ENCODE measurements around the gene CDR2.

CDR2 gene

GRCh38 chr16:22333457-22333994 is 40.9 kb downstream of the CDR2 start:
- peaks cover 10% of the 10 kb centered on the region; the same call in 1 of the 2 replicates for H3K9me3 ChIP-seq (ENCODE audit: control insufficient read depth, insufficient read depth, low read length)
- H3K4me1 ChIP-seq (ENCODE audit: control insufficient read depth, insufficient read depth, low read length), result no peaks in the 10 kb centered on the region
- no peak overlapping the region for H3K4me3 ChIP-seq (ENCODE audit: low read depth, low read length)
- H3K27ac ChIP-seq (ENCODE audit: low read depth, low read length), result no peak overlapping the region
- no peaks in the 10 kb centered on the region for H3K27me3 ChIP-seq (ENCODE audit: control insufficient read depth, insufficient read depth, low read length)
- H3K36me3 ChIP-seq (ENCODE audit: control insufficient read depth, insufficient read depth, low read length), result peaks cover 83% of the 10 kb centered on the region
- H3K9ac ChIP-seq (ENCODE audit: low read depth, low read length), result no peak overlapping the region

- Histone ChIP-seq H3K4me1 (ENCODE audit: control insufficient read depth, insufficient read depth, low read length) (no peaks in the 10 kb centered on the region), H3K36me3 (ENCODE audit: control insufficient read depth, insufficient read depth, low read length) (peaks cover 93% of the 10 kb centered on the region), H3K27ac (ENCODE audit: low read depth, low read length) (no peak overlapping the region), H3K27me3 (ENCODE audit: control insufficient read depth, insufficient read depth, low read length) (no peaks in the 10 kb centered on the region), H3K9me3 (ENCODE audit: control insufficient read depth, insufficient read depth, low read length) (no peaks in the 10 kb centered on the region), H3K4me3 (ENCODE audit: low read depth, low read length) (no peak overlapping the region), H3K9ac (ENCODE audit: low read depth, low read length) (no peak overlapping the region)
These were observed 44.1 kb downstream of the CDR2 start for GRCh38 chr16:22330326-22330725.

GRCh38 chr16:22329199-22329695 is 45.2 kb downstream of the CDR2 start:
- Histone ChIP-seq H3K4me1 (ENCODE audit: control insufficient read depth, insufficient read depth, low read length) (no peaks in the 10 kb centered on the region), H3K36me3 (ENCODE audit: control insufficient read depth, insufficient read depth, low read length) (peaks cover 93% of the 10 kb centered on the region), H3K9ac (ENCODE audit: low read depth, low read length) (no peak overlapping the region), H3K27me3 (ENCODE audit: control insufficient read depth, insufficient read depth, low read length) (no peaks in the 10 kb centered on the region), H3K4me3 (ENCODE audit: low read depth, low read length) (no peak overlapping the region), H3K27ac (ENCODE audit: low read depth, low read length) (no peak overlapping the region), H3K9me3 (ENCODE audit: control insufficient read depth, insufficient read depth, low read length) (no peaks in the 10 kb centered on the region)

- no peaks in the 10 kb centered on the region for H3K27me3 ChIP-seq (ENCODE audit: control insufficient read depth, insufficient read depth, low read length)
- H3K27ac ChIP-seq (ENCODE audit: low read depth, low read length), result no peak overlapping the region
- H3K9ac ChIP-seq (ENCODE audit: low read depth, low read length), result no peak overlapping the region
- H3K4me3 ChIP-seq (ENCODE audit: low read depth, low read length), result no peak overlapping the region
- no peaks in the 10 kb centered on the region for H3K4me1 ChIP-seq (ENCODE audit: control insufficient read depth, insufficient read depth, low read length)
- no peaks in the 10 kb centered on the region for H3K9me3 ChIP-seq (ENCODE audit: control insufficient read depth, insufficient read depth, low read length)
- peaks cover 94% of the 10 kb centered on the region for H3K36me3 ChIP-seq (ENCODE audit: control insufficient read depth, insufficient read depth, low read length)
These were observed 46.2 kb downstream of the CDR2 start for GRCh38 chr16:22328081-22328725.

- Histone ChIP-seq H3K9me3 (ENCODE audit: control insufficient read depth, insufficient read depth, low read length) (no peaks in the 10 kb centered on the region), H3K27ac (ENCODE audit: low read depth, low read length) (no peak overlapping the region), H3K9ac (ENCODE audit: low read depth, low read length) (no peak overlapping the region), H3K27me3 (ENCODE audit: control insufficient read depth, insufficient read depth, low read length) (no peaks in the 10 kb centered on the region), H3K36me3 (ENCODE audit: control insufficient read depth, insufficient read depth, low read length) (peaks cover 98% of the 10 kb centered on the region), H3K4me1 (ENCODE audit: control insufficient read depth, insufficient read depth, low read length) (no peaks in the 10 kb centered on the region), H3K4me3 (ENCODE audit: low read depth, low read length) (no peak overlapping the region)
These were observed 47.0 kb downstream of the CDR2 start for GRCh38 chr16:22327446-22327775.

- Histone ChIP-seq H3K36me3 (ENCODE audit: control insufficient read depth, insufficient read depth, low read length) (peaks cover 98% of the 10 kb centered on the region), H3K4me1 (ENCODE audit: control insufficient read depth, insufficient read depth, low read length) (no peaks in the 10 kb centered on the region), H3K9me3 (ENCODE audit: control insufficient read depth, insufficient read depth, low read length) (no peaks in the 10 kb centered on the region), H3K9ac (ENCODE audit: low read depth, low read length) (no peak overlapping the region), H3K27me3 (ENCODE audit: control insufficient read depth, insufficient read depth, low read length) (no peaks in the 10 kb centered on the region), H3K4me3 (ENCODE audit: low read depth, low read length) (no peak overlapping the region), H3K27ac (ENCODE audit: low read depth, low read length) (no peak overlapping the region)
These were observed 47.5 kb downstream of the CDR2 start for GRCh38 chr16:22326771-22327445.

- Histone ChIP-seq H3K4me1 (ENCODE audit: control insufficient read depth, insufficient read depth, low read length) (peaks cover 4% of the 10 kb centered on the region; the same call in 1 of the 2 replicates), H3K4me3 (ENCODE audit: low read depth, low read length) (no peak overlapping the region), H3K27me3 (ENCODE audit: control insufficient read depth, insufficient read depth, low read length) (no peaks in the 10 kb centered on the region), H3K9ac (ENCODE audit: low read depth, low read length) (no peak overlapping the region), H3K27ac (ENCODE audit: low read depth, low read length) (no peak overlapping the region), H3K36me3 (ENCODE audit: control insufficient read depth, insufficient read depth, low read length) (peaks cover 98% of the 10 kb centered on the region), H3K9me3 (ENCODE audit: control insufficient read depth, insufficient read depth, low read length) (no peaks in the 10 kb centered on the region)
These were observed 48.1 kb downstream of the CDR2 start for GRCh38 chr16:22326369-22326652.

GRCh38 chr16:22325598-22326368 is 48.6 kb downstream of the CDR2 start:
- H3K9ac ChIP-seq (ENCODE audit: low read depth, low read length), result no peak overlapping the region
- H3K4me1 ChIP-seq (ENCODE audit: control insufficient read depth, insufficient read depth, low read length), result peaks cover 4% of the 10 kb centered on the region; the same call in 1 of the 2 replicates
- no peaks in the 10 kb centered on the region for H3K9me3 ChIP-seq (ENCODE audit: control insufficient read depth, insufficient read depth, low read length)
- H3K4me3 ChIP-seq (ENCODE audit: low read depth, low read length), result no peak overlapping the region
- H3K27ac ChIP-seq (ENCODE audit: low read depth, low read length), result no peak overlapping the region
- H3K27me3 ChIP-seq (ENCODE audit: control insufficient read depth, insufficient read depth, low read length), result no peaks in the 10 kb centered on the region
- peaks cover 98% of the 10 kb centered on the region for H3K36me3 ChIP-seq (ENCODE audit: control insufficient read depth, insufficient read depth, low read length)

- H3K9me3 ChIP-seq (ENCODE audit: control insufficient read depth, insufficient read depth, low read length), result no peaks in the 10 kb centered on the region
- peaks cover 97% of the 10 kb centered on the region for H3K36me3 ChIP-seq (ENCODE audit: control insufficient read depth, insufficient read depth, low read length)
- no peak overlapping the region for H3K27ac ChIP-seq (ENCODE audit: low read depth, low read length)
- H3K9ac ChIP-seq (ENCODE audit: low read depth, low read length), result no peak overlapping the region
- no peak overlapping the region for H3K4me3 ChIP-seq (ENCODE audit: low read depth, low read length)
- H3K4me1 ChIP-seq (ENCODE audit: control insufficient read depth, insufficient read depth, low read length), result peaks cover 4% of the 10 kb centered on the region; the same call in 1 of the 2 replicates
- no peaks in the 10 kb centered on the region for H3K27me3 ChIP-seq (ENCODE audit: control insufficient read depth, insufficient read depth, low read length)
These were observed 49.4 kb downstream of the CDR2 start for GRCh38 chr16:22324787-22325597.

GRCh38 chr16:22323959-22324786 is 50.2 kb downstream of the CDR2 start:
- H3K9ac ChIP-seq (ENCODE audit: low read depth, low read length), result no peak overlapping the region

More at GRCh38 chr16:22323959-22324786, 50.2 kb downstream of the CDR2 start:
- Histone ChIP-seq H3K4me1 (ENCODE audit: control insufficient read depth, insufficient read depth, low read length) (peaks cover 4% of the 10 kb centered on the region; the same call in 1 of the 2 replicates), H3K27me3 (ENCODE audit: control insufficient read depth, insufficient read depth, low read length) (no peaks in the 10 kb centered on the region), H3K9me3 (ENCODE audit: control insufficient read depth, insufficient read depth, low read length) (no peaks in the 10 kb centered on the region), H3K27ac (ENCODE audit: low read depth, low read length) (no peak overlapping the region), H3K4me3 (ENCODE audit: low read depth, low read length) (no peak overlapping the region), H3K36me3 (ENCODE audit: control insufficient read depth, insufficient read depth, low read length) (peaks cover 96% of the 10 kb centered on the region)
